HL-60 (cell line): ENCODE results near the gene CAB39L.

Experiments used
- CTCF ChIP-seq: IDR thresholded peaks from one replicate; pipeline ENCODE4 v1.5.1; 2011; ENCODE audit warnings: low read length, control low read depth, inconsistent platforms; ENCODE audit not compliant: insufficient read depth
- POLR2AphosphoS5 ChIP-seq: IDR thresholded peaks from 2 replicates; pipeline ENCODE4 v1.6.1; 2012; ENCODE audit warnings: low read depth

DNA sequence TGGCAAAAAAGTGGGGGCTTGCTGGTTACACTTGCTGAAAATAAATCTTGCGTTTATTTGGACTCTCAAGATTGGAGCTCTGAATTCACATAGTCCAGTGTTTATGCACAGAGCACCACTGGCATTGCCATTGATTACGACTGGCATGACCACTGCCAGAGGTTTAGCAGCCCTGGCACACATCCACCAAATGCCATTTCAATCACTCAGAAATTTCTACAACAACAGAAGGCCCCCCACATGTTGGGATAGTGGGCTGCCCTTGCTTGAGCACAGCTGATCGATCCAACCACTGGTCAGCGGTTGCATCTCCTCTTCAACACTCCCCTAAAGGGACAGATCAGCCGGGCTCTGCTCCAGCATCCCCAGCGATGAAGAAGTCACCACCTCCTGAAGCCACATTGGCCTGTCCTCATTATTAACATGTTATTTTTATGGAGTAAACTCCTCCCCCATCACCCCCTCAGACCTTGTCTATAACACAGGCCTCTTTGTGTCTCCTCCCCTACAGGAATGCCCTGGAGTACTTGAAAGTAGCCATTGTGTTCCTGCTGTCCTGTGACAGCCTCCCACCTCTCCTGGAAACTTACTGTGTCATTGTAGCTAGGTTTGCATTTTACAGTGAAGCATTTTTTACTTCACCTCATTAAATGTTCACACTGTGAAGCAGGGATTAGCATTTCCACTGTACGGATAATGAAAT lies 144.8 kb downstream of the CAB39L start:
- no peak for TF ChIP-seq CTCF
- no peak for TF ChIP-seq POLR2AphosphoS5
